GM12878 (cell line): ENCODE data around the gene CPLX4. TPM values are rescaled to one million over a fixed set of nuclear protein-coding genes. Genes with fewer than 3 reads are reported as not detected.

Source experiments
- ATAC-seq: fragments of 200-7000 bp; cut with Tn5 transposase; 3 replicates; pipeline ENCODE4 v1.9.1; 2020; ENCODE audit warnings: mild to moderate bottlenecking, moderate library complexity
- BruUV-seq: library from RNA; stranded (reverse); fragments of 400-500 nt; replicated peaks from 2 replicates; lab custom pipeline; 2021; lab: Mats Ljungman, UMichigan
- CTCF ChIA-PET: fragments of 300-600 bp; sonication (Branson Sonifier 250); formaldehyde crosslinking; extraction: SDS; loops from one replicate; lab custom pipeline; 2021; ENCODE audit warnings: inconsistent platforms; lab: Yijun Ruan, JAX
- POLR2A ChIA-PET: fragments of 350-600 bp; formaldehyde crosslinking; extraction: SDS; loops from one replicate; lab custom pipeline; 2021; ENCODE audit warnings: inconsistent platforms; lab: Charles Lee
- RAD21 ChIA-PET: fragments of 300-600 bp; sonication (Branson Sonifier 250); formaldehyde crosslinking; loops from one replicate; lab custom pipeline; 2023; ENCODE audit warnings: antibody characterized with exemption; ENCODE audit not compliant: unreplicated experiment; lab: Charles Lee
- SMC1A ChIA-PET: fragments of 300-600 bp; sonication (Branson Sonifier 250); formaldehyde crosslinking; loops from one replicate; lab custom pipeline; 2023; ENCODE audit not compliant: unreplicated experiment, uncharacterized antibody; lab: Charles Lee
- DNase-seq: peaks from one replicate; pipeline ENCODE4 v3.0.0-alpha.2; 2011; ENCODE audit warnings: low read depth, low spot score
- FAIRE-seq: peaks from 3 replicates; lab custom pipeline; 2011; peaks lifted over from hg19 to GRCh38; lab: Jason Lieb, UNC
- H2AFZ ChIP-seq: 2 replicates; pipeline ENCODE4 v1.6.0; 2011; ENCODE audit warnings: low read depth, low read length, control low read depth; ENCODE audit not compliant: control insufficient read depth
- H3K27ac ChIP-seq: 2 replicates; pipeline ENCODE4 v1.5.1; 2011; ENCODE audit warnings: control low read depth; ENCODE audit not compliant: control insufficient read depth, insufficient read depth
- H3K27me3 ChIP-seq, 2 experiments: replicated peaks in 1 of 2; 2 replicates each; pipeline versions ENCODE4 v1.6.0 to v1.6.1; 2011; ENCODE audit warnings: low read length in 1 of 2; ENCODE audit not compliant: control insufficient read depth in 2 of 2, insufficient read depth in 2 of 2
- H3K36me3 ChIP-seq, 2 experiments: 2 replicates each; pipeline ENCODE4 v1.5.1; 2011; ENCODE audit warnings: low read length in 1 of 2; ENCODE audit not compliant: control insufficient read depth in 2 of 2, insufficient read depth in 2 of 2
- H3K4me1 ChIP-seq: 2 replicates; pipeline ENCODE4 v1.6.1; 2011; ENCODE audit warnings: mild to moderate bottlenecking, low read length, moderate library complexity, mixed read lengths; ENCODE audit not compliant: control insufficient read depth, insufficient read depth
- H3K4me2 ChIP-seq: 2 replicates; pipeline ENCODE4 v1.6.0; 2011; ENCODE audit warnings: control low read depth; ENCODE audit not compliant: control insufficient read depth, insufficient read depth
- H3K4me3 ChIP-seq: fragments of 200-600 bp; sonication (generic); 2 replicates; pipeline ENCODE4 v1.5.1; 2016
- H3K79me2 ChIP-seq: 2 replicates; pipeline ENCODE4 v1.6.0; 2011; ENCODE audit warnings: low read length; ENCODE audit not compliant: control insufficient read depth, insufficient read depth
- H3K9ac ChIP-seq: 2 replicates; pipeline ENCODE4 v1.8.0; 2011; ENCODE audit warnings: low read length, control low read depth, mixed read lengths; ENCODE audit not compliant: control insufficient read depth, insufficient read depth
- H3K9me3 ChIP-seq: replicated peaks from 3 replicates; pipeline ENCODE4 v1.5.1; 2011; ENCODE audit warnings: mild to moderate bottlenecking, low read length; ENCODE audit not compliant: control insufficient read depth, insufficient read depth
- H4K20me1 ChIP-seq: 2 replicates; pipeline ENCODE4 v1.6.0; 2011; ENCODE audit not compliant: control insufficient read depth, insufficient read depth
- ATF2 ChIP-seq: IDR thresholded peaks from 2 replicates; pipeline ENCODE4 v1.6.1; 2012; ENCODE audit warnings: low read length, inconsistent platforms
- CTCF ChIP-seq, 3 experiments: IDR thresholded peaks in 2 of 3; conservative IDR thresholded peaks in 1 of 3; 2 replicates each; pipeline ENCODE4 v1.5.1; 2011; ENCODE audit warnings: low read depth in 3 of 3, low read length in 3 of 3, mild to moderate bottlenecking in 3 of 3, control low read depth in 2 of 3, moderate library complexity in 2 of 3, inconsistent platforms in 1 of 3, mixed read lengths in 1 of 3; ENCODE audit not compliant: control insufficient read depth in 2 of 3, insufficient read depth in 1 of 3; ENCODE audit errors: extremely low read depth in 1 of 3
- HDGF ChIP-seq: fragments of 450-650 bp; IDR thresholded peaks from 2 replicates; pipeline ENCODE4 v1.6.1; 2016; ENCODE audit warnings: antibody characterized with exemption
- KLF5 ChIP-seq: fragments of 450-650 bp; IDR thresholded peaks from 2 replicates; pipeline ENCODE4 v1.6.1; 2014; ENCODE audit warnings: mild to moderate bottlenecking; ENCODE audit not compliant: partially characterized antibody
- NFYB ChIP-seq: IDR thresholded peaks from 2 replicates; pipeline ENCODE4 v1.6.1; 2011; ENCODE audit warnings: low read depth, mild to moderate bottlenecking, low read length, improper control_type of control experiment, moderate library complexity; ENCODE audit not compliant: insufficient read depth
- NR2F1 ChIP-seq: fragments of 450-650 bp; conservative IDR thresholded peaks from 2 replicates; pipeline ENCODE4 v1.6.1; 2017; ENCODE audit warnings: mild to moderate bottlenecking
- SMC3 ChIP-seq: IDR thresholded peaks from 2 replicates; pipeline ENCODE4 v1.6.1; 2011; ENCODE audit warnings: low read length, improper control_type of control experiment, borderline replicate concordance
- STAT1 ChIP-seq: fragments of 450-650 bp; conservative IDR thresholded peaks from 2 replicates; pipeline ENCODE4 v1.6.1; 2014; ENCODE audit warnings: antibody characterized with exemption, mild to moderate bottlenecking
- STAT3 ChIP-seq: IDR thresholded peaks from 2 replicates; pipeline ENCODE4 v1.6.1; 2011; ENCODE audit warnings: low read depth, low read length, improper control_type of control experiment
- TARDBP ChIP-seq: IDR thresholded peaks from 2 replicates; pipeline ENCODE4 v1.6.1; 2016; ENCODE audit warnings: borderline replicate concordance
- TCF3 ChIP-seq: IDR thresholded peaks from 2 replicates; pipeline ENCODE4 v1.6.1; 2012; ENCODE audit warnings: low read depth, mild to moderate bottlenecking, low read length, borderline replicate concordance; ENCODE audit not compliant: insufficient read depth
- YBX1 ChIP-seq: fragments of 450-650 bp; IDR thresholded peaks from 2 replicates; pipeline ENCODE4 v1.6.1; 2016; ENCODE audit warnings: antibody characterized with exemption
- ZBED1 ChIP-seq: IDR thresholded peaks from 2 replicates; pipeline ENCODE4 v1.6.1; 2016; ENCODE audit warnings: borderline replicate concordance
- WGBS: methylation state at CpG from one replicate; pipeline ENCODE4 v1.1.6; 2016; ENCODE audit warnings: low lambda C conversion rate; ENCODE audit not compliant: insufficient replicate concordance, insufficient coverage; ENCODE audit errors: missing lambda C conversion rate; 5-methylcytosine and 5-hydroxymethylcytosine counted together
- in situ Hi-C: fragments of 300-500 bp; cut with MboI; formaldehyde crosslinking; loops from 9 replicates; pipeline ENCODE4 v1.14.3; 2018; ENCODE audit warnings: mixed read lengths
- intact Hi-C: fragments of 100-400 bp; cut with micrococcal nuclease; formaldehyde crosslinking; loops from one replicate; pipeline ENCODE4 v1.14.2; 2022; ENCODE audit not compliant: unreplicated experiment
- polyA plus RNA-seq, 11 experiments: library from polyadenylated mRNA; depleted of rRNA in 4 of 11; unstranded in 6 of 11; stranded (reverse) in 5 of 11; fragments of >200 nt; fragmentation: Nextera tagmentation in 4 of 11; fragmentation: Illumina TruSeq in 1 of 11; extraction: Ambion mirVana in 4 of 11; extraction: Trizol in 1 of 11; gene quantifications; 1 replicate in 1 of 11; 2 replicates in 10 of 11; pipeline versions ENCODE4 v1.2.1 to v1.2.3, GENCODE V29; 2011 to 2016; ENCODE audit warnings: inconsistent platforms in 2 of 11, missing spikeins in 2 of 11, low read depth in 1 of 11
- total RNA-seq, 4 experiments: library from RNA; depleted of rRNA in 3 of 4; stranded (reverse); fragments of >200 nt in 3 of 4; fragmentation: Illumina TruSeq in 1 of 4; extraction: Trizol in 1 of 4; gene quantifications; 2 replicates each; pipeline versions ENCODE4 v1.2.1 to v1.2.3, GENCODE V29; 2013 to 2021

The CPLX4 gene
- total and polyA plus RNA-seq, 10 of the 15 experiments (the other 5 are each of a cell fraction or from before 2014, with no cell fraction given), result not detected

GRCh38 chr18:59282341-59282740 is 36.1 kb downstream of the CPLX4 start (continued):
- TF ChIP-seq STAT3 (no peak), STAT1 (no peak), TARDBP (no peak), SMC3 (no peak)
- TF ChIP-seq, all 136 proteins: peak for 0

- no peaks in the 10 kb centered on the region for H3K79me2 ChIP-seq
- no peak overlapping the region for H3K27ac ChIP-seq
- CTCF ChIA-PET, result interaction anchor here (0.7 to 1.3 kb wide), 2 partner anchors 31 to 196 kb away, joined by 3 to 4 read pairs; no protein-coding TSS in a partner anchor
- no TSS peak for BruUV-seq
- FAIRE-seq, result no peak
- ATAC-seq, result no peak
- H3K9me3 ChIP-seq, result no peaks in the 10 kb centered on the region
- DNase-seq, result no peak
- intact Hi-C loops, result no loop called here
- H2AFZ ChIP-seq, result no peak overlapping the region
- RAD21 ChIA-PET, result no interaction called here
- peaks cover 4 to 10% of the 10 kb centered on the region in 2 experiments; a peak in 3 of 4 replicates for H3K27me3 ChIP-seq
- POLR2A ChIA-PET, result no interaction called here
- in situ Hi-C loops, result no loop called here
- H3K4me2 ChIP-seq, result no peak overlapping the region
- no peaks in the 10 kb centered on the region for H3K4me1 ChIP-seq
- SMC1A ChIA-PET, result interaction anchor here (1.4 kb wide), 1 partner anchor 29 kb away, joined by 3 read pairs; no protein-coding TSS in a partner anchor
- H3K36me3 ChIP-seq, result no peaks in the 10 kb centered on the region
- TF ChIP-seq TCF3 (no peak), CTCF (IDR thresholded peaks at IDR 0.05 in 2 of 3, conservative IDR thresholded peaks at IDR 0.05 in 1 of 3; ENCODE audit: control insufficient read depth in 2 of 3, extremely low read depth in 1 of 3, insufficient read depth in 1 of 3, low read depth in 3 of 3, low read length in 3 of 3) (no peak), HDGF (no peak), ZBED1 (no peak), NR2F1 (no peak), KLF5 (no peak), ATF2 (no peak), NFYB (no peak), YBX1 (no peak)
- no peak overlapping the region for H3K4me3 ChIP-seq
- WGBS, result 0% methylated on average over 1 of the region's 1 CpG
- H3K9ac ChIP-seq, result no peak overlapping the region
- no peaks in the 10 kb centered on the region for H4K20me1 ChIP-seq
Measured at GRCh38 chr18:59279722-59280121, 38.7 kb downstream of the CPLX4 start.
